Testis (tissue), 3 donors: Measurements from ENCODE around the gene CNKSR3. TPM values are rescaled to one million over a fixed set of nuclear protein-coding genes. Genes with fewer than 3 reads are reported as not detected.

Experiments
- DNase-seq: peaks from one replicate; pipeline ENCODE4 v3.0.0-alpha.2; 2019
- H3K27ac ChIP-seq, 2 donors: fragments of 200-600 bp; sonication (generic); one replicate each; pipeline ENCODE4 v1.5.1; 2019
- H3K27me3 ChIP-seq: fragments of 200-600 bp; sonication (generic); one replicate; pipeline ENCODE4 v1.5.1; 2019
- H3K36me3 ChIP-seq: fragments of 200-600 bp; sonication (generic); one replicate; pipeline ENCODE4 v1.5.1; 2017; ENCODE audit warnings: low read depth; ENCODE audit errors: missing control alignments
- H3K4me1 ChIP-seq: fragments of 200-600 bp; sonication (generic); one replicate; pipeline ENCODE4 v1.5.1; 2019
- H3K4me3 ChIP-seq, 2 donors: fragments of 200-600 bp; sonication (generic); one replicate each; pipeline ENCODE4 v1.5.1; 2017 to 2019
- H3K9me3 ChIP-seq: fragments of 200-600 bp; sonication (generic); one replicate; pipeline ENCODE4 v1.5.1; 2017
- POLR2A ChIP-seq: fragments of 450-650 bp; IDR thresholded peaks from one replicate; pipeline ENCODE4 v1.6.1; 2017; ENCODE audit warnings: antibody characterized with exemption, mild to moderate bottlenecking, moderate library complexity
- WGBS, 2 donors: methylation state at CpG; one replicate each; pipeline ENCODE4 v1.1.5; 2018; 5-methylcytosine and 5-hydroxymethylcytosine counted together
- intact Hi-C: fragments of 100-400 bp; cut with DNase I; formaldehyde crosslinking; loops from one replicate; pipeline ENCODE4 v1.15.1; 2023; ENCODE audit warnings: low total_unique reads
- polyA plus RNA-seq: library from polyadenylated mRNA; stranded (reverse); fragments of 350-450 nt; fragmentation: Illumina TruSeq; extraction: RNeasy Lipid Tissue Mini Kit (QIAGEN cat#74804); gene quantifications from one replicate; pipeline ENCODE4 v1.2.3, GENCODE V29; 2014; ENCODE audit warnings: low read depth, low replicate concordance; ENCODE audit not compliant: insufficient read depth
- total RNA-seq, 2 donors: library from RNA; depleted of rRNA; stranded (reverse); fragments of >200 nt; gene quantifications; one replicate each; pipeline ENCODE4 v1.2.3, GENCODE V29; 2016
- TF ChIP-seq, protein P1 (sequence below), 3 experiments: fragments of 450-650 bp in 2 of 3; fragments of 200-600 bp in 1 of 3; sonication (generic) in 1 of 3; IDR thresholded peaks; one replicate each; pipeline ENCODE4 v1.5.1; 2016 to 2019; ENCODE audit warnings: antibody characterized with exemption in 3 of 3, mild to moderate bottlenecking in 2 of 3, moderate library complexity in 1 of 3

Gene CNKSR3
- total and polyA plus RNA-seq, 3 donors from 2014 or later: 26.0 to 28.7 (median 26.0) TPM

DNA sequence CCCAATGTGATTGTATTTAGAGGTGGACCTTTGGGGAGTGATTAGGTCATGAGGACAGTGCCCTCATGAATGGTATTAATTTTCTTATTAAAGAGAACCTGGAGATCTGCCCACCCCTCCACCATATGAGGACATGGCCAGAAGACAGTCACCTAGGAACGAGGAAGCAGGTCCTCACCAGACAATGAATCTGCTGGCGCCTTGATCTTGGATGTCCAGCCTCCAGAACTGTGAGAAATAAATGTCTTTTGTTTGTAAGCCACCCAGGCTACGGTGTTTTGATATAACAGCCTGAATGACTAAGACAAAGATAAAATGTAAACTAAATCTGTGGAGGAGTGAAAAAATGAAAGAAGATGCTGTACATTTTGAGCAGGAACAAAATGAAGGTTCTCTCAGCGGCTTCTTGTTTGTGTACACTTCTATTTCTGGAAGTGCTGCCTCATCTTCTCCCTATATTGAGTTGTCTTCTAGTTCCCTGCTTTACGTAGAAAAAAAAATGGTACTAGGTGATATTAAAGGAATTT is 152.4 kb downstream of the CNKSR3 start:
- TF ChIP-seq POLR2A: no peak
- 45 to 50% methylated on average over 5 of the region's 5 CpGs for WGBS, 2 donors
- Histone ChIP-seq H3K27ac (peak overlapping the region in 1 of 2 donors; percentile 45), H3K9me3 (no peaks in the 10 kb centered on the region), H3K27me3 (no peaks in the 10 kb centered on the region), H3K4me1 (no peaks in the 10 kb centered on the region), H3K4me3 (no peak overlapping the region), H3K36me3 (no peaks in the 10 kb centered on the region)
- peak; percentile 23 for DNase-seq
- intact Hi-C loops: no loop called here

DNA sequence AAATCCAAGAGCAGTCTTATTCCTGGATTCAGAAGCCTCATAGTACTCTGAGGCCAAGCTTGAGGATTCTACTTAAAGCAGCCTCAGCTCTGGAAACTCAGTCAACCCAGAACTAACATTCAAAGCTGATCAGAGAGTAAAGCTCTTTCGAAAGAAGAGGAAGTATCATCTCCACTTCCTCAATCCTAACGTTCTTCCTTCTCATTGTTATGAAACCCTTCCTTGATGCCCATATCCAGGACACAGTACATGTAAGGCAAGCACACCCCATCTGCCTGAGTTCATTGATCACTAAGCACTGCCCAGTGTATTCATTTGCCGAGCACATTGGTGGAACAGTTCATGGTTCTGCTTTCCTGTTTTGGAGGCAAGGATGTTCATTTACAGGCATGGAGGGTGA is 153.8 kb downstream of the CNKSR3 start, which contains the start of gene IPCEF1:
IPCEF1 (minus strand) TSS at position 114 of the 400 bp plus-strand sequence. CDS start 90,856 bp downstream, outside the sequence.
- H3K9me3 ChIP-seq: no peaks in the 10 kb centered on the region
- H3K4me1 ChIP-seq: no peaks in the 10 kb centered on the region
- DNase-seq: no peak
- H3K4me3 ChIP-seq: no peak within 1 kb of the TSS
- H3K27me3 ChIP-seq: no peaks in the 10 kb centered on the region
- 76 to 82% methylated on average over 3 of the region's 3 CpGs for WGBS, 2 donors
- intact Hi-C loops: no loop called here
- no peak within 1 kb of the TSS for H3K27ac ChIP-seq
- TF ChIP-seq, protein P1, sequence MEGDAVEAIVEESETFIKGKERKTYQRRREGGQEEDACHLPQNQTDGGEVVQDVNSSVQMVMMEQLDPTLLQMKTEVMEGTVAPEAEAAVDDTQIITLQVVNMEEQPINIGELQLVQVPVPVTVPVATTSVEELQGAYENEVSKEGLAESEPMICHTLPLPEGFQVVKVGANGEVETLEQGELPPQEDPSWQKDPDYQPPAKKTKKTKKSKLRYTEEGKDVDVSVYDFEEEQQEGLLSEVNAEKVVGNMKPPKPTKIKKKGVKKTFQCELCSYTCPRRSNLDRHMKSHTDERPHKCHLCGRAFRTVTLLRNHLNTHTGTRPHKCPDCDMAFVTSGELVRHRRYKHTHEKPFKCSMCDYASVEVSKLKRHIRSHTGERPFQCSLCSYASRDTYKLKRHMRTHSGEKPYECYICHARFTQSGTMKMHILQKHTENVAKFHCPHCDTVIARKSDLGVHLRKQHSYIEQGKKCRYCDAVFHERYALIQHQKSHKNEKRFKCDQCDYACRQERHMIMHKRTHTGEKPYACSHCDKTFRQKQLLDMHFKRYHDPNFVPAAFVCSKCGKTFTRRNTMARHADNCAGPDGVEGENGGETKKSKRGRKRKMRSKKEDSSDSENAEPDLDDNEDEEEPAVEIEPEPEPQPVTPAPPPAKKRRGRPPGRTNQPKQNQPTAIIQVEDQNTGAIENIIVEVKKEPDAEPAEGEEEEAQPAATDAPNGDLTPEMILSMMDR (IDR thresholded peaks at IDR 0.05): no peak
- TF ChIP-seq POLR2A: no peak
- H3K36me3 ChIP-seq: no peaks in the 10 kb centered on the region

DNA sequence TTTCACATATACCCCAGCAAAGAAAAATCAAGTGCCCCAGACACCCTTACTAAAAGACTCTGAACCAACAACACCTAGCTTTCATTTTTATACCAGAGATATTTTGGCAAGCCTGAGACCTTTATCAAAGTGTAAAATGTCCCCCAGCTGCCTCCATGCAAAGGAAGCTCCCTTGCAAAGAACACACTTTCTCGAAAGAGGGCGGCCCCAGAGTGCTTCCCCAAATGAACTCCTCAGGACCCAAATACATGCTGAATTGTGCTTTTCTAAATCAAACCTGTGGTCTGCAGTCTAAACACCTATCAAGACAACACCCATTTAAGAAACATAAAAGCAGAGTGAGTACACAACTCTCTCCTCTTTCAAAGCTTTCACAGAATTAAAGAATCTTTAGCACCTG is 154.4 kb downstream of the CNKSR3 start:
- Histone ChIP-seq H3K4me1 (no peaks in the 10 kb centered on the region), H3K27me3 (no peaks in the 10 kb centered on the region), H3K36me3 (no peaks in the 10 kb centered on the region), H3K9me3 (no peaks in the 10 kb centered on the region), H3K27ac (no peak overlapping the region), H3K4me3 (no peak overlapping the region)
- intact Hi-C loops: no loop called here
- DNase-seq: no peak
- TF ChIP-seq, protein P1 (IDR thresholded peaks at IDR 0.05): no peak
- no peak for TF ChIP-seq POLR2A
- WGBS, 2 donors: 72 to 91% methylated on average over 2 of the region's 2 CpGs

DNA sequence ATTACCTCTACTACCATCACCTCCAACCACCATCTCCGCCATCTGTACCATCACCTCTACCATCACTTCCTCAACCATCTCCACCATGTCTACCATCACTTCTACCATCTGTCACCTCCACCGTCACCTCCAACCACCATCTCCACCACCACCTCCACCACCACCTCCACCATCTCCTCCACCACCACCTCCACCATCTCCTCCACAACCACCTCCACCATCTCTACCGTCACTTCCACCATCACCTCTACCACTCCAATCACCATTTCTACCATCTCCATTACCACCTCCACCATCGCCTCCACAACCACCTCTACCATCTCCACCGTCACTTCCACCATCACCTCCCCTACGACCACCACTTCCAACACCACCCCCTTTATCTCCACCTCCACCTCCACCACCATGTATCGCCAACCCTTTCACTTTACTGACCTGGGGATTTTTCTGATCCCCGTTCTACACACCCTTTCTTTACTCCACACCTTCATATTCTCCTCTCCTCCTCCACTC is 156.2 kb downstream of the CNKSR3 start:
- WGBS, 2 donors: 88 to 94% methylated on average over 8 of the region's 8 CpGs
- Histone ChIP-seq H3K27ac (no peak overlapping the region), H3K4me1 (no peaks in the 10 kb centered on the region), H3K9me3 (no peaks in the 10 kb centered on the region), H3K27me3 (no peaks in the 10 kb centered on the region), H3K36me3 (no peaks in the 10 kb centered on the region), H3K4me3 (no peak overlapping the region)
- DNase-seq: no peak
- TF ChIP-seq POLR2A: no peak
- TF ChIP-seq, protein P1 (IDR thresholded peaks at IDR 0.05): no peak
- intact Hi-C loops: no loop called here

DNA sequence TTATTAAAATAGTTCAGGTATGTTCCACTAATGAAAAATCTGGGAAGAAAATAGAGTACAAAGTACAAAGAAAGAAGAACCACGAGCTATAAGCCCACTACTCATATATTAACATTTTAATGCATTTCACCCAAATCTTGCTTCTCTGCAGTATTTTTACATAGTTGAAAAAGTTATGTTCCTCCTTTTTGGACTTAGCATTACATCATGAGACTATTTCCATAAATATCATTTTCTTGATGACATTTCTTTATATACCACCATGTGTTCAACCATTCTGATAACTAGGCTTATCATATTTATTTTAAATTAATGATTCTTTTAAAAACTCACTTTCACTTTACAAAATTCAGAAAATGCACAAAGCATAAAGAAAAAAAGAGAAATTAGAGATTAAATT is 156.9 kb downstream of the CNKSR3 start:
- H3K27me3 ChIP-seq: no peaks in the 10 kb centered on the region
- WGBS, 2 donors: 88 to 91% methylated on average over 1 of the region's 1 CpG
- no peaks in the 10 kb centered on the region for H3K36me3 ChIP-seq
- no peaks in the 10 kb centered on the region for H3K9me3 ChIP-seq
- H3K4me1 ChIP-seq: no peaks in the 10 kb centered on the region
- H3K4me3 ChIP-seq: no peak overlapping the region
- no peak overlapping the region for H3K27ac ChIP-seq
- intact Hi-C loops: no loop called here
- DNase-seq: no peak
- TF ChIP-seq, protein P1 (IDR thresholded peaks at IDR 0.05): no peak
- no peak for TF ChIP-seq POLR2A
